HG02870 (cell line): ENCODE measurements around the gene TMIGD3.

Experiments used
- ATAC-seq: cut with Tn5 transposase; IDR thresholded peaks from one replicate; pipeline ENCODE4 v1.9.1; 2021; ENCODE audit warnings: mild to moderate bottlenecking, moderate library complexity; ENCODE audit not compliant: unreplicated experiment

The TMIGD3 gene

GRCh38 chr1:111448918-111449702 is 54.3 kb downstream of the TMIGD3 start, which contains the start of the genes ATP5PB and WDR77:
Gene ATP5PB, plus strand, starts transcription at chr1:111449464. Its CDS starts 78 bp downstream, at chr1:111449542.
Gene WDR77, minus strand, starts transcription at chr1:111449256. Its CDS starts 87 bp downstream, at chr1:111449169.
- peak; percentile 97 for ATAC-seq

- ATAC-seq, result peak; percentile 25
Measured at GRCh38 chr1:111448482-111448917, 54.9 kb downstream of the TMIGD3 start.

- ATAC-seq, result no peak
Measured at GRCh38 chr1:111446967-111447892, 56.2 kb downstream of the TMIGD3 start.

DNA sequence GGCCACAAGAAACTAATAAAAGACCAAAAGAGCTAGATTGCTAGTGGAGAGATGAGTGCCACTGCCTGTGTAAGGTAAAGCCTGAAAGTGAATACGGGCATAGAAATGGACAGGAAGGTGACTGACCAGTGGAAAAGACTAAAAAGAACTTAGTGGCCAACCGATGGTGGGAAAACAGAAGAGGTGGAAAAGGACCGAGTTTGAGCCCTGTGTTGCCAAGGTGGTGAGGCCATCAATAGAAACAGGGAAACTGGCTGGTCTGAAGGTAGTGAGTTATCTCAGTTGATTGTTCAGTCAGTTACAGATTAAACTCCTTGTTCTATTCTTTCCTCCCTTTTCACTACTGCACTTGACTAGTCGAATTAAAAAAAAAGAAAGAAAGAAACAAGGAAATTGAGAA is 56.9 kb downstream of the TMIGD3 start:
- no peak for ATAC-seq

DNA sequence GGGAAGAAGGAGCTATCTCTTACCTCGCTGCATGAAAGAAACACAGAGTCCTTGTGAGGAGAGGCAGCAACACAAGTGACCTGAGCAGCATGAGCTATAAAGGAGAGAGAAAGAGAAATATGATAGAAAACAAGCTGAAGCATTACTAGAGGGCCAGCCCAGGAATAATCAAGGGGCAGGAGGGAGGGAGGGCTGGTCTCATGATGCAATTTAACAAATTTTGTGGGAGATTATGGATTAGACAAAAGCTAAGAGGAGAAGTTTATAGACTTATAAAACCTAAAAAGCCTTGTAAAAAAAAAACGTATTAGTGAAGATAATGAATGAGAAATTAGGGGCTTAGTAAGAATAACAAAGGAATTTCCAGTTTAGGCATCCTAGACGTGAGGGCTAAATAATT is 59.4 kb downstream of the TMIGD3 start:
- no peak for ATAC-seq

- no peak for ATAC-seq
Measured at GRCh38 chr1:111442457-111442856, 61.0 kb downstream of the TMIGD3 start.

GRCh38 chr1:111441573-111442192 is 61.8 kb downstream of the TMIGD3 start:
- ATAC-seq, result no peak

DNA sequence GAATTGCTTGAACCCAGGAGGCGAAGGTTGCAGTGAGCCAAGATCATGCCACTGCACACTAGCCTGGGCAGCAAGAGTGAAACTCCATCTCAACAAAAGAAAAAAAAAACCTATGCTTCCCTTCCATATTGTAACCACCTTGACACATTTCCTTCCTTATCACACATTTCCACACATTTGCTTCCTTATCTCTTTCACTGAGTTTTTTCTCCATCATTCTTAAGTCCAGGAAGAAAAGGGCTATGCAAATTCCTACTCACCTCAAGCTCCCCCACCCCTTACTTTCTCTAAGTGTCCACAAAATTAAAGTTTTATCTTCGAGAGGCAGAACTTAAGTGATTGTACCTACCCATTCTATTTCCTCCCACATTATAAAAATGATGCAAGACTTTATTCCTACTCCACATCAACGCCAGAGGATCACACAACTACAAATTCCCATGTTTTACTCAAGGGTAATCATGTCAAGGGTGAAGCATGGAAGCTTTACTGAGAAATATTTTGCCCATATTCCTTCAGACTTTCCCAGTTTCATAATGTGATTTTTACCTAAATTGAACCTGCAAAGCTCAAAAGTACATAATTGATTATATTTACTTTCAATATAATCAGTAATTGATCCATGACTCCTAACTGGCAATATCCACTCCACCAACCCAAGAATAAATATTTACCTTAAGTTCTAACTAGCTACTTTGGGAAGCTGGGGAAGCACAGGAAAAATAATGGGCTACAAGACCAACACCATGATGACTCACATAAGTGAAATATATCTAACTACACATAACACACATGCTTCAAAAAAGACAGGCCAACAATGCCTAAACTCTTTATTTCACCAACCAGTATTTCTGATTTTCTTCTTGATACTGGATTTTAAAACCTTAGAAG is 63.7 kb downstream of the TMIGD3 start:
- no peak for ATAC-seq

DNA sequence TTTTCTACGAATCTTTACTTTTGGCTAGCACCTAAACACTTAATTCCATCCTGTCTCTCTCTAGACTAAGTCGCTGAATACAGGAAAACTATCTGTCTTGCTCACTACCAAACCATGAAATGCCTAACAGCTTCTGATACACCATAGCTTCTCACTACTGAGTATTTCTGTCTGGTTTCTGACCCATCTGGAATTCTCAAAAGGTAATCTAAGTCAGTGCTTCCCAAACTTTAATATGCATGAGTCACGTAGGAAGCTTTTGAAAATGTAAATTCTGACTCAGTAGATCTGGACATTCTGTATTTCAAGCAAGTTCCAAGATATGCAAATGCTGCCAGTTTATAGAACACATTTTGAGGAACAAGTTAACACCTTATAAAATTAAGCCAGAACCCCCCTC is 66.7 kb downstream of the TMIGD3 start:
- ATAC-seq, result no peak
